ENCODE measurements around the gene USP34. TPM values are rescaled to one million over a fixed set of nuclear protein-coding genes. Genes with fewer than 3 reads are reported as not detected.

USP34 gene
- total RNA-seq, 1 experiment from 2014 or later, result 70.0 TPM

DNA sequence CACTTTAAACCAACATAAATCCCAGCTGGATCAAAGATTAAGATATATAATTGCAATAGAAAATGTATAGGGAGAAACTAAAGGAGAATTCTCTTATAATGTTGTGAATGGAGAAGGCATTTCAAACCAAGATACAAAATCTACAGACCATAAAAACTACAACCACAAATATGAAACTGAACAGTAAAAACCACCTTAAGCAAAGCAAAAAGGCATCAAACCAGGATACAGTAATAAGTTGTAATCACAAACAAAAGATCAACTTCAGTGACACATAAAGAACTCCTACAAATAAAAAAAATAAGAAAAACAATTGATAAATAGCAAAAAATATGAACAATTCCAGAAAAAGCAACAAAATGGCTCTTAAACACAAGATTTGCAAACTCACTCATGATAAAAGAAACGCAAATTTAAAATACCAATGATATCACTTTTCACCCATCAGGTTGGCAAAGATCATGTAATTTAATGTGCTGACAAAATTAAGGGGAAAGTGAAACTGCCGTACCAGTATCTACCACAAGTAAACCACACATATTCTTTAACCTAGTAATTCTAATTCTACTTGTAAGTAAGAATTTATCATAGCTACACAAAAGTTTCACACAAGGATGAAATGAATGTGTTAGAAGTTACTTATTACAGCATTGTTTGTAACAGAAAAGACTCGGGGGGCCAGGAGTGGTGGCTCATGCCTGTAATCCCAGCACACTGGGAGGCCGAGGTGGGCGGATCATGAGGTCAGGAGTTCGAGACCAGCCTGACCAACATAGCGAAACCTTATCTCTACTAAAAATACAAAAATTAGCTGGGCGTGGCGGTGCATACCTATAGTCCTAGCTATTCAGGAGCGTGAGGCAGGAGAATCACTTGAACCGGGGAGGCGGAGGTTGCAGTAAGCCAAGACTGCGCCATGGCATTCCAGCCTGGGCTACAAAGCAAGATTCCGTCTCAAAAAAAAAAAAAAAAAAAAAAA lies 101.9 kb downstream of the USP34 start:
- DNase-seq (ENCODE audit: low read depth), result no peak

DNA sequence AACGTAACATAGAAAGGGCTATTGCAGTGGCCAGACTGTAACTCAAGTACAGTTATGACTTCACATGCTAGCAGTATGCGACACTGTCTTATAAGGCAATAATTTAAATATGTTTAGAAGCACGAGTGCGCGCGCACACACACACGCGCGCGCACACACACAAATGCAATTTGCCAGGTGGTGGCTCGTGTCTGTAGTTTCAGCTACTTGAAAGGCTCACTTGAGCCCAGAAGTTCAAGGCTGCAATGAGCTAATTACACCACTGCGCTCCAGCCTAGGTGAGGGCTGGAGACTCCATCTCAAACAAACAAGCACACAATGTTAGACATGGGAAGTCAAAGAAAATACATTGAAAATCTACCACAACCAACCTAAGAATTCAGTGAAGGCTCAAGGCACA lies 103.7 kb downstream of the USP34 start:
- DNase-seq (ENCODE audit: low read depth), result no peak

DNA sequence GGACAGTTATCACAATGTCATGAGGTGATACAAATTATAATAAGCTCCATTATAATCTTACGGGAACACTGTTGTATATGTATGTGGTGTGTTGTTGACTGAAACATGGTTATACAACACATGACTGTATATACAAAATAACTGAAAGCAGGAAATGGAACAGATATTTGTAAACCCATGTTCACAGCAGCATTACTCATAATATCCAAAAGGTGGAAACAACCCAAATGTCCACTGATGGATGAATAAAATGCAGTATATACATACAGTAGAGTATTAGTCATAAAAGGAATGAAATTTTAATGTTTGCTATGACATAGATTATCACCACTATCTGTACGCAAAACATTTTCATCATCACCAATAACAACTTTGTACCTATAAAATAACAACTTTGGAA lies 107.3 kb downstream of the USP34 start:
- no peak for DNase-seq (ENCODE audit: low read depth)

DNA sequence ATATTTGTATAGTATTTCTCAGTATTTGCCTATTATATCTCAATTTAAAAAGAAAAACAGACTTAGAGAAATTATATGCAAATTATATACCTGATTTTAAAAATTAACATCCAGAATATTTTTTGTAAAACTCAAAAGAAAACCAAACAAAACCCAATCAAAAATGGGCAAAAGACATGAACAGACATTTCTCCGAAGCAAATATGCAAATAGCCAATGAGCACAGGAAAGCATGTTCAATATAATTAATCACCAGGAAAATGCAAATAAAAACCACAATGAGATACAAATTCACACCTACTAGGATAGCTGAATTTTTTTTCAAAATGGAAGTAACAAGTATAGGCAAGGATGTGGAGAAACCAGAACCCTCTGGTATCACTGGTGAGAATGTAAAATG lies 108.0 kb downstream of the USP34 start:
- DNase-seq (ENCODE audit: low read depth), result no peak

DNA sequence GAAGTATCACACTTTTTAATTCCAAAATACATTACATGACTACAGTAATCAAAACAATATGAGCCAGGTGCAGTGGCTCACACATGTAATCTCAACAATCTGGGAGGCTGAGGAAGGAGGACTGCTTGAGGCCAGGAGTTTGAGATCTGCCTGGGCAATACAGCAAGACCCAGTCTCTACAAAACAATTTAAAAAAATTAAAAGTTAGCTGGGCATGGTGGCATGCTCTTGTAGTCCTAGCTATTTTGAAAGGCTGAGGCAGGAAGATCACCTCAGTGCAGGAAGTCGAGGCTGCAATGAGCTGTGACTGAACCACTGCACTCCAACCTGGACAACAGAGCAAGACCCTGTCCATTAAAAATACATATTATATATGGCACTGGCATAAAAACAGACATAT lies 109.8 kb downstream of the USP34 start:
- DNase-seq (ENCODE audit: low read depth), result no peak

DNA sequence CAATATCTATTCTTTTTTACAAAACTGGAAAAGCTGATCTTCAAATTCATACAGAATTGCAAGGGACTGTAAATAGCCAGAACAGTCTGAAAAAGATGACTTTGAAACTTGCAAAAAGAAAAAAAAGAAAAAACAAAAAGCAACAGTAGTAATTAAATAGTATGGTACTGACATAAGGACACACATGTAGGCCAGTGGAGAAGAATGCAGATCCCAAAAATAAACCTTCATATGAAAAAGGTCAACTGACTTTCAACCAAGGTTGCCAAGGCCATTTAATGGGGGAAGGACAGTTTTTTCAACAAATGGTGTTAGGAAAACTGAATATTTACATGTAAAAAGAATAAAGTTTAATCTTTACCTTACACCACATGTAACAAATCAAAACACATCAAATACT lies 111.8 kb downstream of the USP34 start:
- DNase-seq (ENCODE audit: low read depth), result no peak

DNA sequence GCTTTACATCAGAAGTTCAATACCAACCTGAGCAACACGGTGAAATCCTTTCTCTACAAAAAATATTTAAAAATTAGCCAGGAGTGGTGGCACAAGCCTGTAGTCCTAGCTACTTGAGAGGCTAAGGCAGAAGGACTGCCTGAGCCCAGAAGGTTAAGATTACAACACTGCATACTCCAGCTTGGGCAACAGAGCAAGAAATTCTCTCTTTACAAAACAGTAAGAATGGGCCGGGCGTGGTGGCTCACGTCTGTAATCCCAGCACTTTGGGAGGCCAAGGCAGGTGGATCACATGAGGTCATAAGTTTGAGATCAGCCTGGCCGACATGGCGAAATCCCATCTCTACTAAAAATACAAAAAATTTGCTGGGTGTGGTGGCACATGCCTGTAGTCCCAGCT lies 113.2 kb downstream of the USP34 start:
- no peak for DNase-seq (ENCODE audit: low read depth)

DNA sequence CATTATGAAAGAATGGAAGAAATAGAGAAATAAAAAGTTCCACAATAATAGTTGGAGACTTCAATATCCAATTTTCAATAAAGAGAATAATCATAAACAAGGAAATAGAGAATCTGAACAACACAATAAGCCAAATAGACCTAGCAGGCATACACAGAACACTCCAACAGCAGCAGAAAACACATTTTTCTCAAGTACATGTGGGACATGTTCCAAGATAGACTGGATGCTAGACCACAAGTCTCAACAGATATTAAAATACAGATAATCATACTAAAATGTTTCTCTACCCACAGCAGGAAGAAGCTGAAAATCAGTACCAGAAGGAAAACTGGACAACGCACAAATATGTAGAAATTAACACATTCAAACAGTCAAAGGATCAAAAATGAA lies 113.9 kb downstream of the USP34 start:
- DNase-seq (ENCODE audit: low read depth), result peak; percentile 6

DNA sequence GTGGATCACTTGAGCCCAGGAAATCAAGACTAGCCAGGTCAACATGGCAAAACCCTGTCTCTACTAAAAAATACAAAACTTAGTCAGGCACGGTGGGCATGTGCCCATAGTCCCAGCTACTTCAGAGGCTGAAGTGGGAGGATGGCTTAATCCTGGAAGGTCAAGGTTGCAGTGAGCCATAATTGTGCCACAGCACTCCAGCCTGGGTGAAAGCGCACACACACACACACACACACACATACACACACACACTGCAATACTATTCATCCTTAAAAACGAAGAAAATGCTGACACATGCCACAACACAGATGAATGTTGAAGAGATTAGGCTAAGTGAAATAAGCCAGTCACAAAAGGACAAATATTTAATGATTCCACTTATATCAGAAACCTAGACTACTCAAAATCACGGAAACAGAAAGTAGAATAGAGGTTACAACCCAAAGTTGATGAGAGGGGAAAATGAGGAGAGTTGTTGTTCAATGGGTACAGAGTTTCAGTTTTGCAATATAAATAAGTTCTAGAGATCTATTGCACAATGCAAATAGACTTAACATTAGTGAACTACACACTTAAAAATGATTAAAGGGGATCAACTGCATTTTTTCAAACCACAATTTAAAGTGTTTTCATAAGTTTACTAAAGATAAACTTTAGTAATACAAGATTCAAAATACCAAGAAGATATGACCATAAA lies 114.5 kb downstream of the USP34 start:
- DNase-seq (ENCODE audit: low read depth), result peak; percentile 8

DNA sequence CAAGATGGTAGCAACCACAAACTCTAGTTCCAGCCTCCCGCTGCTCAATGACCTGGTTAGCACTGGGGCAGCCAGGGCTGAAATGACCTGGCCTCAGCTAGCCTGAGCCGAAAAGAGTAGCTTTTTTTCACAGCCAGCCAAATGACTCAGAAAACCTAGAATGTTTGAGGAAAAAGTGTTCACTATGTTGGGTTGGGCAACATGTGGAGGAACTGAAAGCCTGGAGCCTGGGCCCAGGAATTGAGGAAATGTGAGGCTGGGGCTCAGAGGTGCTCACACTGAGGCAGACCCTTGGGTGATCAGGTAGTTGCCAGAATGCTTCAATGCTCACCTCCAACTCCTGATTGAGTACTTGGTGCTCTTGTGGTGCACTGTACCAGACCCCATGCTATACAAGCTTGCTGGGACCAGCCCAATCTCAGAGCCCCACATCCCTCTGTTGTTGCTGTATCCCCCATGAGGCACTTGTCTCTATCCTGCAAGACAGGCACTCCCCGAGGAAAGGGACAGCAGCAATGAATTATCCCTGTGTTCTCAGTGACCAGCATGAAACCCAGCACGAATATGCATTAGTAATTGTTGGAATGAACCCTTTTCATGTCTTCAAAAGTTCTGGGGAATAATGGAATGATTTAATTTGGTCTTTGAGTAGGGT lies 116.2 kb downstream of the USP34 start:
- no peak for DNase-seq (ENCODE audit: low read depth)

DNA sequence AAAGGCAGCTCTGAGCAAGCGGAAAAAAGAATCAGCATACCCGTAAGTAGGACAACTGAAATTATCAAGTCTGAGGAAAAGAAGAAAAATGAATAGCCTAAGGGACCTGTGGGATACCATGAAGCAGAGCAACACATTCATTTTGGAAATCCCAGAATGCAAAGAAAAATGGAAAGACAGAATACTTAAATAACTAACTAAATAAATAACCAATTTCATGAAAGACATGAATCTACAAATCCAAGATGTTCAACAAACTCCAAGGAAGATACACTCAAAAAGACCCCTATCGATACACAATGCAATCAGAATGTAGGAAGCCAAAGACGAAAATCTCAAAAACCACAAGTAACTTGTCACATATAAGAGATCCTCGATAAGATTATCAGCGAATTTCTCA lies 117.0 kb downstream of the USP34 start:
- DNase-seq (ENCODE audit: low read depth), result no peak

DNA sequence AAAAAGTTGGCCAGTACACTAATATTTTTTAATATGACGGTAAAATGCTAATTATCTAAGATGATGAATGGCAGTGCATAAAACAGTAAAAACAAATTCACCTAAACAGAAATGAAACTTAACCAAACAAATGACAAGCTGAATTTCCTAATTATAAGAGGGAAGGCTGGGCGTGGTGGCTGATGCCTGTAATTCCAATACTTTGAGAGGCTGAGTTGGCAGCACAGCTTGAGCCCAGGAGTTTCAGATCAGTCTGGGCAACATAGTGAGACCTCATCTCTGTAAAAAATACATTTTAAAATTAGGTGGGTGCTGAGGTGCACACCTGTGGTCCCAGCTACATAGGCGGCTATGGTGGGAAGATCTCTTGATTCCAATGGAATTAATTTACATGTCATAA lies 120.1 kb downstream of the USP34 start:
- no peak for DNase-seq (ENCODE audit: low read depth)

DNA sequence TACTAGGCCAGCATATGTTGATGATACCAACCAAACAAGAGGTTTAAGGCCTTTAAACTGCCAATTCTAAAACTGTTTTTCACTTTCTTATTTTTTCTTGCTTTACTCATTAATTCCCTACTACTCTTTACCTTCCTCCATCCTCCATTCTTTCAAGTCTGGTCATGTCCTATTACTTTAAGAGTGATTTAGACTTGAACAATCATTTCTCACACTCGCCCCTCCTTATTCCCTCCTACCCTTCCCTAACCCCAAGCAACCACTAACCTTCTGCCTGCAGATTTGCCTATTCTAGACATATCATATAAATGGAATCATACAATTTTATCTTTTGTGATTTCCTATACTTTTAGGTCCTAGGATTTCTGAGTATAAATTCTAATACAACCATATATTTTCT lies 127.7 kb downstream of the USP34 start:
- DNase-seq (ENCODE audit: low read depth), result no peak

DNA sequence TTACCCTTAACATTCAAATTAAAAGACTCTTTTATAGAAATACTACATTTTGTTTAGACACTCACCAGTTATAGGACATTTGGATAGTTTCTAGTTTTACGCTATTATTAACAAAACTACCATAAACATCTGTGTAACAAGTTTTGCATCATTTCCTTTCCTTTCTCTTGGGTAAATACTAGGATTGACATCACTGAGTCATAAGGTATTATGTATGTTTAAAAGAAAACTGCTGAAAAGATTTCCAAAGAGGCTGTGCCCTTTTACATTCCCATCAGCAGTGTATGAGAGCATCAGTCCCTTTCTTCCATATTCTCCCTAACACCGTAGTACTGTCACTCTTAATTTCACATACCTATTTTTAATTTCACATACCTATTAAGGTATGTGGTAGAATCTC lies 130.6 kb downstream of the USP34 start:
- no peak for DNase-seq (ENCODE audit: low read depth)

DNA sequence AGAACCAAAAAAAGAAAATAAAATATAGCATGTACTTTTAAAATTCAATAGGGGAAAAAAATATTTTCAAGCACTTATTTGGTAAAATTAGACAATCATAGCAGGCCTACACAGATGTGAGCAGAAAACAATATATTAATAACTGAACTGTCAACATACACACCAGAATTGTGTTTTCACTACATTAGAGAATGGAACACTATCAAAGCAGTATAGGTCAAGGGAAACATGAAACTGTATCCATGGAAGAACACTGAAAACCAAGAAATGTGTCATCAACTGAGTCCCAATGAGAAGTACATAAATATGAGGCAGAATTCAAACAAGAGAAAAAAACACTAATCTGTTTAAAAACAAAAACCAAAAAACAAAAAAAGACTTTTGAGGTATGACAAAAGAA lies 132.4 kb downstream of the USP34 start:
- no peak for DNase-seq (ENCODE audit: low read depth)

DNA sequence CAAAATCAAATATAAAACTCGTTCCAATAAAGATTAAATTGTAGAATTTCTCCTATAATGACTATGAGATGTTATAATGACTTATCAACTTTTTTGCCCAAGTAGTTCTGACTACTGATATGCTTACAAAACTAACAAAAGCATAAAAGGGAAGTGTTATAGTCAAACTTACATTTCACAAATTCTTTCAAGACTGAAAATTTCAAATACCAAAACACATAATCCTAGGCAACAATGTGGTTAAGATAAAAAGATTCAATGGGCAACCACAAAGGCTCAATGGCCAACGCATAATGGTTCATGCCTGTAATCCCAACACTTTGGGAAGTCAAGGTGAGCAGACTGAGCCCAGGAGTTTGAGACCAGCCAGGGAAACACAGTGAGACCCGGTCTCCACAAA lies 135.7 kb downstream of the USP34 start:
- no peak for DNase-seq (ENCODE audit: low read depth)

DNA sequence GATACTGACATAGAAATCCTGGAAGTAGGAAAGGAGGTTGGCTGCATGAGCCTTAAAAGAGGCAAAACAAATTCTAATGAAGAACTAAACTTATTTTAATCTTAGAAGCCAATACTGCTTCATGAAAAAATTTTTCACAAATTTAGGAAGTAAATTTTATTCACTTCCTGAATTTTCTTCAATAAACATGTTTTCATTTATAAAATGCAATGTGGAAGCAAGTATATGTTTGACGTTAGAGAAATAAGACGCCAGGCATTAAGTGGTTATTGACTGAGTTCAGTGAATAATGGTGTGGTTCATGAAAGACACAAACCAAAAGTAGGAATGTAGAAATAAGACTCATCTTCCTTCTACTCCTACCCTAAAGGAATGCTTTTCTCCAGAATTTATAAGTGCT lies 136.4 kb downstream of the USP34 start:
- no peak for DNase-seq (ENCODE audit: low read depth)

DNA sequence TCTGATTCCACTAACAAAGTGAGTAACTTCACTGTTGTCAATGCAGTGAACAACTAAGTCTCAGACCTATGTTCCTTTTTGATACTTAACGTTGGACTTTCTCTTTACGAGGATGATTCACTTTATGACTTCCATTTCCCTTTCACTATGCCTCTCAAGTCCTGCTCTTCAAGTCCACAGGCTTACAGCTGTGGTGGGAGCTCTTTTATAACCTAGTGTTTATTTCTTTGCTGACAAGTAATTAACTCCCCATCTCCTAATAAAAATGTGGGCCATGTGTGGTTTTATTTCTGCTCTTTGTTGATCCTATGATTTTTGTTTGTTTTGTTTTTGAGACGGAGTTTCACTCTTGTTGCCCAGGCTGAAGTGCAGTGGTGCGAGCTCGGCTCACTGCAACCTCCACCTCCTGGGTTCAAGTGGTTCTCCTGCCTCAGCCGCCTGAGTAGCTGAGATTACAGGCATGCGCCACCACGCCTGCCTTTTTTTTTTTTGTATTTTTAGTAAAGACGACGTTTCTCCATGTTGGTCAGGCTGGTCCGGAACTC lies 142.1 kb downstream of the USP34 start:
- peak; percentile 23 for DNase-seq (ENCODE audit: low read depth)

DNA sequence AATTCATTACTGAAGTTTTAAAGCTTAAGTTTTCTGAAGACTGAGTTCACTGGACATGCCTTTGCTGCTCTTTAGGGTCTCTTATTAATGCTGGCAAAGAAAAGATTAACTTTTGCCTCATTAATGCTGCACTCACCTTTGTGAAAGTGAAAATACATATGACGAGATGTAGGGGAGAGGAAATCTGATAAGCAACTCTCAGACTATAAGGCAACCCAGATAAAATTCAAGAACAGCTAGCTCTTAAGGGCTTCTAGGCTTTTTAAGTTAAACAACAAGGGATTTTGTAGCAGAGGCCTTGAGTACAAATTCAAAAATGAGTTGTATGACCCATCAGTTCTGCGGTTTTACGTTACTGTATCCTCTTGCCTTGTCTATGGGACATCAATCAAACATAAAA lies 143.7 kb downstream of the USP34 start:
- no peak for DNase-seq (ENCODE audit: low read depth)

DNA sequence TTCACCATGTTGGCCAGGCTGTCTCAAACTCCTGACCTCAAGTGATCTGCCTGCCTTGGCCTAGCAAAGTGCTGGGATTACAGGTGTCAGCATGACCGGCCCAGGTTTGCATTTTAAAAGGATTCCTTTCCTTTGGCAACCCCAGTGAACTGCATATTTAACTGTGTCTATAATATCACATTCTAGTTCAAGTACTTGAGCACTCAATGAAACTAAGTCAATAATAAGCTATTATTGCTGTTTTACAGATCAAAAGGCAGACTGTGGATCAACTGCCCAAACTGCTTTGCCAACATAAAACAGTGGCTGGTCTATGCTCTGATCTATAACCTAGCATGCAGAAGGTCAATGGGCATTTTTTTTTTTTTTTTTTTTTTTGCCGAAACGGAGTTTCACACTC lies 144.5 kb downstream of the USP34 start:
- DNase-seq (ENCODE audit: low read depth), result no peak

DNA sequence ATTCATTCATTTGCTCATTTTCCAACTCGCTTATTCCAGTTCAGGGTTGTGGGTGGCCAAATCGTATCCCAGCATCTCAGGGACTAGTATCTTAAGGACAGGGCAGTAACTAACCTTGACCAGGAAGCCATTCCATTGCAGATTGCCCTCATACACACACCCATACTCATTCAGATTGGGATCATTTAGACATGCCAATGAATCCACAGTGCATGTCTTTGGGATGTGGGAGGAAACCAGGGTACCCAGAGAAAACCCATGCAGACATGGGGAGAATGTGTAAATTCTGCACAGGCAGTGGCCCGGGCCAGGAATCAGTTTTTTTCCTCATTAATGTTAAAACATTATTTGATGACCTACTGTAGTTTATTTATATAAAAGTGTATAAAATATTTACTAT lies 150.7 kb downstream of the USP34 start:
- no peak for DNase-seq (ENCODE audit: low read depth)

DNA sequence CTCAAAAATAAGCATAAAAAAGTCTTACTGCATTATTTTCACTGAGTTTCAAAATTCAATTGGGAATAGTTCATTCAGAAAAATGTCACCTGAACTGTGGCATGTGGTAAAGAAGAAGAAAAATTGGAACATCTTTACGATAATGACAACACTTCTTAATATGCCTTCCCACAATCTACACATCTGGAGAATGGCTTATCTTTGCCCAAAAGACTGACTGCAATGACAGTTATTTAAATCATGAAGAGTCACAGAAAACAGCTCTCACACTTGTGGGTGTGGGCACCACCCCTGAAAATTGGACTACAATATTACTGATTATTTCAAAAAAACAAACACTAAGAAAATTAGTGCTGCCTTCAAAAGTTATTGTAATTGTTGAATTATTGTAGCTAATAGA lies 152.3 kb downstream of the USP34 start:
- DNase-seq (ENCODE audit: low read depth), result no peak

All from RPMI7951 (cell line).